Liver (tissue), 3 donors: ENCODE results near the gene ARNT2.

Source experiments
- JUND ChIP-seq, 2 donors: IDR thresholded peaks; 2 replicates each; pipeline ENCODE4 v1.6.1; 2016; ENCODE audit warnings: antibody characterized with exemption in 2 of 2
- NR2F2 ChIP-seq: IDR thresholded peaks from 2 replicates; pipeline ENCODE4 v1.6.1; 2016; ENCODE audit warnings: antibody characterized with exemption
- SP1 ChIP-seq: IDR thresholded peaks from 2 replicates; pipeline ENCODE4 v1.6.1; 2018; ENCODE audit warnings: antibody characterized with exemption, mild to moderate bottlenecking
- TAF1 ChIP-seq: conservative IDR thresholded peaks from 2 replicates; pipeline ENCODE4 v1.6.1; 2016; ENCODE audit warnings: antibody characterized with exemption, mild to moderate bottlenecking
- TF ChIP-seq, protein P1 (sequence below): fragments of 150-350 bp; IDR thresholded peaks from 2 replicates; pipeline ENCODE4 v1.5.1; 2017; ENCODE audit warnings: improper control_type of control experiment, low read depth, low read length; ENCODE audit not compliant: missing input control
- TF ChIP-seq, protein P2 (sequence below): IDR thresholded peaks from 2 replicates; pipeline ENCODE4 v1.6.1; 2016; ENCODE audit warnings: antibody characterized with exemption, mild to moderate bottlenecking
- TF ChIP-seq, protein P3 (sequence below): IDR thresholded peaks from 2 replicates; pipeline ENCODE4 v1.6.1; 2016; ENCODE audit warnings: antibody characterized with exemption
- donor health status: healthy.
- donor health status: healthy.

DNA sequence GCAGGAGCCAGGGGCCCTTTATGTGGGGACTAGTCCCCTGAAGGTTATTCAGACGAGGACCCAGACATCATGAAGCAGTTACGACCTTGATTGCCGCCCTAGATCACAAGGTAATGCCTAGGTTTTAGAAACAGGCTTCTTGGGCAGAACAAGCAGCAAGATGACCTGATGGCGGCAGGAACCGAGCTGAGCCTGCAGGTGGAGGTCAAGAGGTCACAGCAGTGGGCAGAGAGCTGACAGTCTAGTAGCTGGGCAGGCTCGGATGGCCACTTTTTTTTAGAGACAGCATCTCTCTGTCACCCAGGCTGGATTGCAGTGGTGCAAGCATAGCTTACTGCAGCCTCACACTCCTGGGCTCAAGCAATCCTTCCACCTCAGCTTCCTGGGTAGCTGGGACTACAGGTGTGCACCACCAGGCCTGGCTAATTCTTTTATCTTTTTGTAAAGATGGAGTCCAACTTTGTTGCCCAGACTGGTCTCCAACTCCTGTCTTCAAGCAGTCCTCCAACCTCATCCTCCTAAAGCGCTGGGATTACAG lies 207.4 kb downstream of the ARNT2 start:
- TF ChIP-seq NR2F2 (no peak), TAF1 (no peak), SP1 (no peak), JUND (IDR thresholded peaks at IDR 0.05) (no peak)
- TF ChIP-seq, protein P1, sequence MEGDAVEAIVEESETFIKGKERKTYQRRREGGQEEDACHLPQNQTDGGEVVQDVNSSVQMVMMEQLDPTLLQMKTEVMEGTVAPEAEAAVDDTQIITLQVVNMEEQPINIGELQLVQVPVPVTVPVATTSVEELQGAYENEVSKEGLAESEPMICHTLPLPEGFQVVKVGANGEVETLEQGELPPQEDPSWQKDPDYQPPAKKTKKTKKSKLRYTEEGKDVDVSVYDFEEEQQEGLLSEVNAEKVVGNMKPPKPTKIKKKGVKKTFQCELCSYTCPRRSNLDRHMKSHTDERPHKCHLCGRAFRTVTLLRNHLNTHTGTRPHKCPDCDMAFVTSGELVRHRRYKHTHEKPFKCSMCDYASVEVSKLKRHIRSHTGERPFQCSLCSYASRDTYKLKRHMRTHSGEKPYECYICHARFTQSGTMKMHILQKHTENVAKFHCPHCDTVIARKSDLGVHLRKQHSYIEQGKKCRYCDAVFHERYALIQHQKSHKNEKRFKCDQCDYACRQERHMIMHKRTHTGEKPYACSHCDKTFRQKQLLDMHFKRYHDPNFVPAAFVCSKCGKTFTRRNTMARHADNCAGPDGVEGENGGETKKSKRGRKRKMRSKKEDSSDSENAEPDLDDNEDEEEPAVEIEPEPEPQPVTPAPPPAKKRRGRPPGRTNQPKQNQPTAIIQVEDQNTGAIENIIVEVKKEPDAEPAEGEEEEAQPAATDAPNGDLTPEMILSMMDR, result no peak
- TF ChIP-seq, protein P2, sequence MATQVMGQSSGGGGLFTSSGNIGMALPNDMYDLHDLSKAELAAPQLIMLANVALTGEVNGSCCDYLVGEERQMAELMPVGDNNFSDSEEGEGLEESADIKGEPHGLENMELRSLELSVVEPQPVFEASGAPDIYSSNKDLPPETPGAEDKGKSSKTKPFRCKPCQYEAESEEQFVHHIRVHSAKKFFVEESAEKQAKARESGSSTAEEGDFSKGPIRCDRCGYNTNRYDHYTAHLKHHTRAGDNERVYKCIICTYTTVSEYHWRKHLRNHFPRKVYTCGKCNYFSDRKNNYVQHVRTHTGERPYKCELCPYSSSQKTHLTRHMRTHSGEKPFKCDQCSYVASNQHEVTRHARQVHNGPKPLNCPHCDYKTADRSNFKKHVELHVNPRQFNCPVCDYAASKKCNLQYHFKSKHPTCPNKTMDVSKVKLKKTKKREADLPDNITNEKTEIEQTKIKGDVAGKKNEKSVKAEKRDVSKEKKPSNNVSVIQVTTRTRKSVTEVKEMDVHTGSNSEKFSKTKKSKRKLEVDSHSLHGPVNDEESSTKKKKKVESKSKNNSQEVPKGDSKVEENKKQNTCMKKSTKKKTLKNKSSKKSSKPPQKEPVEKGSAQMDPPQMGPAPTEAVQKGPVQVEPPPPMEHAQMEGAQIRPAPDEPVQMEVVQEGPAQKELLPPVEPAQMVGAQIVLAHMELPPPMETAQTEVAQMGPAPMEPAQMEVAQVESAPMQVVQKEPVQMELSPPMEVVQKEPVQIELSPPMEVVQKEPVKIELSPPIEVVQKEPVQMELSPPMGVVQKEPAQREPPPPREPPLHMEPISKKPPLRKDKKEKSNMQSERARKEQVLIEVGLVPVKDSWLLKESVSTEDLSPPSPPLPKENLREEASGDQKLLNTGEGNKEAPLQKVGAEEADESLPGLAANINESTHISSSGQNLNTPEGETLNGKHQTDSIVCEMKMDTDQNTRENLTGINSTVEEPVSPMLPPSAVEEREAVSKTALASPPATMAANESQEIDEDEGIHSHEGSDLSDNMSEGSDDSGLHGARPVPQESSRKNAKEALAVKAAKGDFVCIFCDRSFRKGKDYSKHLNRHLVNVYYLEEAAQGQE, result no peak
- TF ChIP-seq, protein P3, sequence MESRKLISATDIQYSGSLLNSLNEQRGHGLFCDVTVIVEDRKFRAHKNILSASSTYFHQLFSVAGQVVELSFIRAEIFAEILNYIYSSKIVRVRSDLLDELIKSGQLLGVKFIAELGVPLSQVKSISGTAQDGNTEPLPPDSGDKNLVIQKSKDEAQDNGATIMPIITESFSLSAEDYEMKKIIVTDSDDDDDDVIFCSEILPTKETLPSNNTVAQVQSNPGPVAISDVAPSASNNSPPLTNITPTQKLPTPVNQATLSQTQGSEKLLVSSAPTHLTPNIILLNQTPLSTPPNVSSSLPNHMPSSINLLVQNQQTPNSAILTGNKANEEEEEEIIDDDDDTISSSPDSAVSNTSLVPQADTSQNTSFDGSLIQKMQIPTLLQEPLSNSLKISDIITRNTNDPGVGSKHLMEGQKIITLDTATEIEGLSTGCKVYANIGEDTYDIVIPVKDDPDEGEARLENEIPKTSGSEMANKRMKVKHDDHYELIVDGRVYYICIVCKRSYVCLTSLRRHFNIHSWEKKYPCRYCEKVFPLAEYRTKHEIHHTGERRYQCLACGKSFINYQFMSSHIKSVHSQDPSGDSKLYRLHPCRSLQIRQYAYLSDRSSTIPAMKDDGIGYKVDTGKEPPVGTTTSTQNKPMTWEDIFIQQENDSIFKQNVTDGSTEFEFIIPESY, result no peak
